Mesenchymal stem cell (in vitro differentiated cells and primary cell): ENCODE measurements around the gene CLSTN3.

Experiments
- DNase-seq: peaks from one replicate; pipeline ENCODE4 v3.0.0-alpha.2; 2013
- H2AFZ ChIP-seq: one replicate; pipeline ENCODE4 v1.6.1; 2013; ENCODE audit warnings: low read depth, mild to moderate bottlenecking, control low read depth, inconsistent platforms, low read length, moderate library complexity
- H2AK5ac ChIP-seq: 2 replicates; pipeline ENCODE4 v1.6.1; 2013; ENCODE audit warnings: low read length, moderate library complexity, mild to moderate bottlenecking, inconsistent platforms; ENCODE audit not compliant: severe bottlenecking
- H2BK120ac ChIP-seq: one replicate; pipeline ENCODE4 v1.6.1; 2013; ENCODE audit warnings: low read depth, mild to moderate bottlenecking, inconsistent platforms, low read length, moderate library complexity
- H2BK12ac ChIP-seq, 2 experiments: one replicate each; pipeline ENCODE4 v1.6.1; 2013; ENCODE audit warnings: inconsistent platforms in 2 of 2, low read length in 2 of 2, mild to moderate bottlenecking in 2 of 2, moderate library complexity in 2 of 2, control low read depth in 1 of 2
- H2BK15ac ChIP-seq: one replicate; pipeline ENCODE4 v1.6.1; 2013; ENCODE audit warnings: mild to moderate bottlenecking, low read depth, inconsistent platforms; ENCODE audit not compliant: poor library complexity, severe bottlenecking
- H2BK5ac ChIP-seq: 2 replicates; pipeline ENCODE4 v1.6.1; 2013; ENCODE audit warnings: low read depth, mild to moderate bottlenecking, low read length, control low read depth, inconsistent platforms; ENCODE audit not compliant: poor library complexity, severe bottlenecking
- H3K14ac ChIP-seq, 2 experiments: one replicate each; pipeline ENCODE4 v1.6.1; 2013; ENCODE audit warnings: inconsistent platforms in 2 of 2, low read length in 2 of 2, control low read depth in 1 of 2, mild to moderate bottlenecking in 1 of 2, moderate library complexity in 1 of 2
- H3K18ac ChIP-seq, 2 experiments: one replicate each; pipeline ENCODE4 v1.6.1; 2013; ENCODE audit warnings: inconsistent platforms in 2 of 2, low read length in 2 of 2, control low read depth in 1 of 2, low read depth in 1 of 2, mild to moderate bottlenecking in 1 of 2
- H3K23ac ChIP-seq, 2 experiments: one replicate each; pipeline ENCODE4 v1.6.1; 2013; ENCODE audit warnings: inconsistent platforms in 2 of 2, low read length in 2 of 2, mild to moderate bottlenecking in 2 of 2, moderate library complexity in 2 of 2, control low read depth in 1 of 2
- H3K27ac ChIP-seq: 2 replicates; pipeline ENCODE4 v1.5.1; 2013; ENCODE audit warnings: mild to moderate bottlenecking, moderate library complexity, low read length, control low read depth, inconsistent platforms; ENCODE audit not compliant: poor library complexity, severe bottlenecking
- H3K27me3 ChIP-seq, 2 experiments: 2 replicates each; pipeline versions ENCODE4 v1.6.1 to v1.7.0; 2013; ENCODE audit warnings: low read length in 2 of 2, mild to moderate bottlenecking in 2 of 2, moderate library complexity in 2 of 2, control low read depth in 1 of 2, inconsistent platforms in 1 of 2; ENCODE audit not compliant: control insufficient read depth in 1 of 2, insufficient read depth in 1 of 2
- H3K36me3 ChIP-seq, 2 experiments: 2 replicates each; pipeline versions ENCODE4 v1.6.1 to v1.7.0; 2013; ENCODE audit warnings: low read length in 2 of 2, control low read depth in 1 of 2, inconsistent platforms in 1 of 2, low read depth in 1 of 2, mild to moderate bottlenecking in 1 of 2; ENCODE audit not compliant: insufficient read depth in 2 of 2, control insufficient read depth in 1 of 2
- H3K4ac ChIP-seq, 2 experiments: one replicate each; pipeline ENCODE4 v1.6.1; 2013; ENCODE audit warnings: inconsistent platforms in 2 of 2, low read length in 2 of 2, mild to moderate bottlenecking in 2 of 2, moderate library complexity in 2 of 2, control low read depth in 1 of 2, low read depth in 1 of 2
- H3K4me1 ChIP-seq: 2 replicates; pipeline ENCODE4 v1.6.1; 2013; ENCODE audit warnings: low read depth, low read length, control low read depth; ENCODE audit not compliant: control insufficient read depth, insufficient read depth
- H3K4me2 ChIP-seq: 2 replicates; pipeline ENCODE4 v1.6.1; 2013; ENCODE audit warnings: low read length, mild to moderate bottlenecking, inconsistent platforms; ENCODE audit not compliant: poor library complexity, severe bottlenecking
- H3K4me3 ChIP-seq, 2 experiments: 2 replicates each; pipeline versions ENCODE4 v1.5.1 to v1.7.0; 2013; ENCODE audit warnings: low read length in 2 of 2, mild to moderate bottlenecking in 2 of 2, control low read depth in 1 of 2, low read depth in 1 of 2; ENCODE audit not compliant: insufficient read depth in 1 of 2
- H3K79me1 ChIP-seq: replicated peaks from 2 replicates; pipeline ENCODE4 v1.6.1; 2013; ENCODE audit warnings: mild to moderate bottlenecking, control low read depth, low read length, inconsistent platforms; ENCODE audit not compliant: poor library complexity, severe bottlenecking
- H3K9ac ChIP-seq: 2 replicates; pipeline ENCODE4 v1.7.0; 2013; ENCODE audit warnings: mild to moderate bottlenecking, low read length, moderate library complexity
- H3K9me3 ChIP-seq: 2 replicates; pipeline ENCODE4 v1.7.0; 2013; ENCODE audit warnings: mild to moderate bottlenecking, low read length; ENCODE audit not compliant: control insufficient read depth
- H4K8ac ChIP-seq: one replicate; pipeline ENCODE4 v1.6.1; 2013; ENCODE audit warnings: inconsistent platforms, mild to moderate bottlenecking, low read length, moderate library complexity
- H4K91ac ChIP-seq: one replicate; pipeline ENCODE4 v1.6.1; 2013; ENCODE audit warnings: mild to moderate bottlenecking, low read length, inconsistent platforms
- WGBS: methylation state at CpG from one replicate; pipeline ENCODE4 v1.1.7; 2013; ENCODE audit warnings: mixed read lengths; 5-methylcytosine and 5-hydroxymethylcytosine counted together

CLSTN3 gene

GRCh38 chr12:7101047-7101693 lies 29.0 kb upstream of the CLSTN3 start:
- Histone ChIP-seq H3K4ac (no peak overlapping the region), H2BK12ac (no peak overlapping the region), H4K91ac (no peak overlapping the region), H3K79me1 (peaks cover 17% of the 10 kb centered on the region), H3K23ac (no peak overlapping the region), H3K18ac (no peak overlapping the region), H4K8ac (no peak overlapping the region), H3K4me3 (peak overlapping the region in 1 of 2 experiments; percentile 34), H2AFZ (no peak overlapping the region), H2BK15ac (no peak overlapping the region), H3K27me3 (no peaks in the 10 kb centered on the region), H3K4me2 (no peak overlapping the region), H3K36me3 (peaks cover 28 to 69% of the 10 kb centered on the region in 2 experiments), H2BK120ac (no peak overlapping the region), H2AK5ac (no peak overlapping the region), H2BK5ac (no peak overlapping the region), H3K14ac (no peak overlapping the region), H3K9me3 (peaks cover 1% of the 10 kb centered on the region), H3K9ac (peak overlapping the region; percentile 41), H3K27ac (no peak overlapping the region), H3K4me1 (peaks cover 7% of the 10 kb centered on the region)
- WGBS: 94% methylated on average over 4 of the region's 4 CpGs
- DNase-seq: no peak

GRCh38 chr12:7101694-7102131 lies 28.5 kb upstream of the CLSTN3 start:
- no peak overlapping the region for H2BK5ac ChIP-seq
- no peak overlapping the region for H3K18ac ChIP-seq
- H2AFZ ChIP-seq: no peak overlapping the region
- H3K4me2 ChIP-seq: no peak overlapping the region
- peak overlapping the region; percentile 41 for H3K9ac ChIP-seq
- H3K27me3 ChIP-seq: no peaks in the 10 kb centered on the region
- no peak overlapping the region for H3K4ac ChIP-seq
- H2BK15ac ChIP-seq: no peak overlapping the region
- no peak overlapping the region for H2BK120ac ChIP-seq
- DNase-seq: no peak
- H2BK12ac ChIP-seq: no peak overlapping the region
- H3K14ac ChIP-seq: no peak overlapping the region
- WGBS: 87% methylated on average over 8 of the region's 10 CpGs
- H3K4me3 ChIP-seq: peak overlapping the region in 1 of 2 experiments; percentile 34
- no peak overlapping the region for H3K23ac ChIP-seq
- peaks cover 7% of the 10 kb centered on the region for H3K4me1 ChIP-seq
- peaks cover 25 to 68% of the 10 kb centered on the region in 2 experiments for H3K36me3 ChIP-seq
- peaks cover 18% of the 10 kb centered on the region for H3K79me1 ChIP-seq
- H4K91ac ChIP-seq: no peak overlapping the region
- H2AK5ac ChIP-seq: no peak overlapping the region
- H4K8ac ChIP-seq: no peak overlapping the region
- H3K27ac ChIP-seq: no peak overlapping the region
- H3K9me3 ChIP-seq: peaks cover 3% of the 10 kb centered on the region

- no peak overlapping the region for H3K4me2 ChIP-seq
- H3K14ac ChIP-seq: no peak overlapping the region
- no peak overlapping the region for H3K4ac ChIP-seq
- H3K27me3 ChIP-seq: no peaks in the 10 kb centered on the region
- 90% methylated on average over 3 of the region's 3 CpGs for WGBS
- H3K4me3 ChIP-seq: no peak overlapping the region
- H3K4me1 ChIP-seq: peaks cover 7% of the 10 kb centered on the region
- no peak overlapping the region for H4K8ac ChIP-seq
- no peak overlapping the region for H2AFZ ChIP-seq
- no peak overlapping the region for H3K23ac ChIP-seq
- H3K9me3 ChIP-seq: peaks cover 3% of the 10 kb centered on the region
- H3K9ac ChIP-seq: no peak overlapping the region
- H2AK5ac ChIP-seq: no peak overlapping the region
- no peak overlapping the region for H2BK5ac ChIP-seq
- peaks cover 20 to 61% of the 10 kb centered on the region in 2 experiments for H3K36me3 ChIP-seq
- H3K79me1 ChIP-seq: peaks cover 18% of the 10 kb centered on the region
- no peak overlapping the region for H3K18ac ChIP-seq
- no peak overlapping the region for H2BK12ac ChIP-seq
- H2BK15ac ChIP-seq: no peak overlapping the region
- no peak overlapping the region for H4K91ac ChIP-seq
- no peak overlapping the region for H2BK120ac ChIP-seq
- DNase-seq: no peak
- H3K27ac ChIP-seq: no peak overlapping the region
These were observed 27.6 kb upstream of the CLSTN3 start for GRCh38 chr12:7102582-7102981.

- Histone ChIP-seq H3K4me3 (no peak overlapping the region), H3K79me1 (peaks cover 23% of the 10 kb centered on the region), H2AFZ (no peak overlapping the region), H3K36me3 (peaks cover 17 to 52% of the 10 kb centered on the region in 2 experiments), H2BK15ac (no peak overlapping the region), H2BK5ac (no peak overlapping the region), H3K4ac (no peak overlapping the region), H3K18ac (no peak overlapping the region), H3K4me1 (peaks cover 10% of the 10 kb centered on the region), H4K91ac (no peak overlapping the region), H3K9ac (no peak overlapping the region), H3K14ac (no peak overlapping the region), H3K27ac (no peak overlapping the region), H2BK12ac (no peak overlapping the region), H3K9me3 (peaks cover 3% of the 10 kb centered on the region), H3K27me3 (no peaks in the 10 kb centered on the region), H4K8ac (no peak overlapping the region), H3K4me2 (no peak overlapping the region), H2AK5ac (no peak overlapping the region), H2BK120ac (no peak overlapping the region), H3K23ac (no peak overlapping the region)
- 96% methylated on average over 14 of the region's 14 CpGs for WGBS
- no peak for DNase-seq
These were observed 26.2 kb upstream of the CLSTN3 start for GRCh38 chr12:7103837-7104584.
